GM21825 (cell line): Measurements from ENCODE around the gene RNF149.
"Not testable (repeated sequence)": the region's sequence is repeated elsewhere in the genome, so short reads cannot be mapped to it uniquely, and the experiment has no call there.

ENCODE experiments used
- ATAC-seq: cut with Tn5 transposase; IDR thresholded peaks from one replicate; pipeline ENCODE4 v1.9.1; 2021; ENCODE audit warnings: mild to moderate bottlenecking, moderate library complexity; ENCODE audit not compliant: unreplicated experiment

Gene RNF149

DNA sequence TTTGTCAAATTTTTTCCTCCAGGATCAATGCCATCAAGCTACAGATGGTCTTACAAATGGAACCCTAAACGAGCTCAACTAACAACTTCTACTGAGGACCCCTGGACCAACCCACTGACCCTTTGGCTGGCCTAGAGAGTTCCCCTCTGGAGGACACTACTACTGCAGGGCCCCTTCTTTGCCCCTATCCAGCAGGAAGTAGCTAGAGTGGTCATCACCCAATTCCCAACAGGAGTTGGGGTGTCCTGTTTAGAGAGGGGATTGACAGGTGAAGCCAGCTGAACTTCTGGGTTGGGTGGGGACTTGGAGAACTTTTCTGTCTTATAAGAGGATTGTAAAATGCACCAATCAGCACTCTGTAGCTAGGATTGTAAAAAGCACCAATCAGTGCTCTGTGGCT is 72.5 kb downstream of the RNF149 start:
- ATAC-seq, result not testable (repeated sequence)

DNA sequence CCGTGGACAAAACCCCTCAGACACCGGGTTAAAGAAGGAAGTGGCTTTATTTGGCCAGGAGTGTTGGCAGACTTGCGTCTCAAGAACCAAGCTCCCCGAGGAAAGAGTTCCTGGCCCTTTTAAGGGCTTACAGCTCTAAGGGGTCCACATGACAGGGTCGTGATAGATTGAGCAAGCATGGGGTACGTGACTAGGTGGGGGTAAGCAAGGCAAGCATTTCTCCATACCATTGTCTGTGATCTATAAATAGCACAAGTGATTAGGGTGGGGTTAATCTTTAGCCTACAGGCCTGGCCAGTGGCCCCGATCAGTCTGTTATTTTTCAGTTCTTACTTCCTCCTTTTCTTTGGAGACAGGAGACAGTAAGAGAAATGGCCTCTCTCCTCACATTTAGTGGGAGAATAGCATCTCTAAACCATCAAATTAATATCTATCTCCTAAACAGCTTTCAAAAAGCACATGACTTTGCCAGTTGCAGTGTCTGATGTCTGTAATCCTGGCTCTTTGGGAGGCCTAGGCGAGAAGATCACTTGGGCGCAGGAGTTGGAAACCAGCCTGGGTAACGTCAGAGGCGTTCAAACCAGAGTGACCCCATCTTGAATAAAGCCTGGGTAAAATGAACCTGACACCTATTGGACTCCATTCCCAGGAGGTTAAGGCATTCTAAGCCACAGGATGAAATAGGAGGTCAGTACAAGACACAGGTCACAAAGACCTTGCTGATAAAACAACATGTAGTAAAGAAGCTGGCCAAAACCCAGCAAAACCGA is 74.1 kb downstream of the RNF149 start:
- ATAC-seq, result no peak

DNA sequence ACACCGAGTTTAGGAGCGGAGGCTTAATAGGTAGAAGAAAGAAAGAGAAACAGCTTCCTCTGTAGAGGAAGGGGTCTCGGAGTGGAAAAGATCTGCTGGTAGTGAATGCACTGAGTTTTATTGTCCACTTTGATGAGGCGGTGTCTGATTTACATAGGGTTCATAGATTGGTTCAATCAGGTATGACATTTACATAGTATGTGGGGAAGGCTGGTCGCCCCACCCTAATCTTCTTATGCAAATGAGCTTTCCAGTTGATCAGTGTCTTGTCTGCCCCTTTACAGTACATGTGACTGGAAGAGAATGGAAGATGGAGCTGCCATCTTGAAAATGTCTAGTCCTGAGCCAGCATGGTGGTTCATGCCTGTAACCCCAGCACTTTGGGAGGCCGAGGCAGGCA is 75.7 kb downstream of the RNF149 start:
- ATAC-seq, result no peak

DNA sequence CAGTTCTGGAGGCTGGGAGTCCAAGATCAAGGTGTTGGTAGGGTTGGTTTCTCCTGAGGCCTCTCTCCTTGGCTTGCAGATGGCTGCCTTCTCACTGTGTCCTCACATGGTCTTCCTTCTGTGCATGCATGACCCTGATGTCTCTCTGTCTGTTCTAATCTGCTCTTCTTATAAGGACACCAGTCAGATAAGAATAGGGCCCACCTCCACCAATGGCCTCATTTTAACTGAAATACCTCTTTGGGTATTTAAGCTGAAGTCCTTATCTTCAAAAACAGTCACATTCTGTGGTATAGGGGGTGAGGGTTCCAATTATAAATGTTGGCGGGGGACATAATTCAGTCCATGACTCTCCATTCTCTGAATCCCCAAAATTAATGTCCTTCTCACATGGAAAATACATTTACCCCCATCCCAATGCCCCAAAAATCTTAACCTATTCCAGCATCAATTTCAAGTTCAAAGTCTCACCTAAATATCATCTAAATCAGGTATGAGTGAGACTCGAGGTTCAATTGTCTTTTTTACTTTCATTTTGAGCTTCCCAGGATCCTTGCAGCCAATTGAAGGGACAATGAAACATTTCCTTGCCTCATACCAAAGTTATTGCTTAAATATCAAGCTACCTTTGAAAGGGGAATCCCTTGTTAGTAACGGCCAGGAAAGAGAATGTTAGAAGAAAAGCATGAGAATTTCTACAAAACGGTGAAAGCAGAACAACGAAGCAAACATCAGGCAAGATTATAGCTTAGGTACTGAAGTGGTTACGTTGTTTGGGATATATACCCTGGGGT is 76.4 kb downstream of the RNF149 start:
- ATAC-seq, result no peak

DNA sequence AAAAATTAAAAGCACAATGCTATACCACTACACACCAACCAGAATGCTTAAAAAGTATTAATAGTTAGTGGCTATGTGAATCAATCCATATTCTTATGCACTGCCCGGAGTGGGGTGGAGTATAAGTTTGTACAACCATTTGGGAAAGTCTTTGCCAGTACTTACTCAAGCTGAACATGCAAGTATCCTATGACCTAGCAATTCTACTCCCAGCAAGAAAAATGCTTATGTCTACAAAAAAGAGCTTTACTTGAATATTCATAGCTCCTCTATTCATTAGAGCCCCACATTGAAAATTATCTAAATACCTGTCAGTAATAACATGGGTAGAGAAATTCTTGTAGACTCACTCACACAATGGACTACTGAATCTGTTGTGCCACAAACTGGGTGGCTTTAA is 77.3 kb downstream of the RNF149 start:
- ATAC-seq, result no peak

DNA sequence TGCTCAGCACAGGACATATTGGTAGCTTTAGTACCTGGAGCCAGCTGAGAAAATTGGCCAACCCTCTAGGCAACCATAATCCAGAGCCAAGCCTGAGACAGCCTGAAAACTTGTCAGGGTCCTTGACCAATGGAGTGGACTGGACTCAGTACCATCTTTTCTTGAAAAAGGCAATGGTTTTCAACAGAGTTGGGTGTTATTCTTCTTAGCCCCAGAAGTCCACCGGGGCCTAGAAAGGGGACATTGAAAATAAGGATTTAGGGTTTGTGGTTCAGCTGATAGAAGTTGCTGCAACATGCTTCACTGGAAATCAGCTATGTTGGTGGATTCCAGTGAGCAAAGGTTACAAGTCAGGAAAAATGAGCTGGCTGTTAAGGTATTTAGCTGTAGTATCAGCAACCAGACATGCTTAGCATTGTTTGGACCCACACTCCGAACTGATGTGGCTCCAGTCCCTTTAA is 77.9 kb downstream of the RNF149 start:
- no peak for ATAC-seq
